ENCODE data around the gene ABCA13.

GRCh38 chr7:48525736-48526732 lies 354.8 kb downstream of the ABCA13 start:
- TF ChIP-seq EZH2phosphoT487 (IDR thresholded peaks at IDR 0.05; ENCODE audit: borderline replicate concordance, low read length) (no peak), CTCF (conservative IDR thresholded peaks at IDR 0.05; ENCODE audit: low read depth, low read length) (no peak)

Data from PC-3 (cell line).